ENCODE results near the gene JAZF1.

Gene JAZF1

GRCh38 chr7:28203508-28204240 lies 23.1 kb upstream of the JAZF1 start:
- H3K27ac ChIP-seq, result no peak overlapping the region
- TF ChIP-seq CTCF (IDR thresholded peaks at IDR 0.05) (no peak), ZFX (IDR thresholded peaks at IDR 0.05; ENCODE audit: borderline replicate concordance) (no peak)

- H3K27ac ChIP-seq, result no peak overlapping the region
- TF ChIP-seq CTCF (IDR thresholded peaks at IDR 0.05), result no peak
- no peak for TF ChIP-seq ZFX (IDR thresholded peaks at IDR 0.05; ENCODE audit: borderline replicate concordance)
Observed at GRCh38 chr7:28202222-28202621, 21.6 kb upstream of the JAZF1 start.

GRCh38 chr7:28201131-28201530 lies 20.5 kb upstream of the JAZF1 start:
- H3K27ac ChIP-seq, result no peak overlapping the region
- TF ChIP-seq CTCF (IDR thresholded peaks at IDR 0.05) (no peak), ZFX (IDR thresholded peaks at IDR 0.05; ENCODE audit: borderline replicate concordance) (no peak)

GRCh38 chr7:28200598-28200997 lies 20.0 kb upstream of the JAZF1 start:
- H3K27ac ChIP-seq, result no peak overlapping the region
- TF ChIP-seq ZFX (IDR thresholded peaks at IDR 0.05; ENCODE audit: borderline replicate concordance), result no peak
- no peak for TF ChIP-seq CTCF (IDR thresholded peaks at IDR 0.05)

GRCh38 chr7:28199021-28199510 lies 18.5 kb upstream of the JAZF1 start:
- no peak for TF ChIP-seq ZFX (IDR thresholded peaks at IDR 0.05; ENCODE audit: borderline replicate concordance)
- TF ChIP-seq CTCF (IDR thresholded peaks at IDR 0.05), result no peak
- H3K27ac ChIP-seq, result no peak overlapping the region

- TF ChIP-seq CTCF (IDR thresholded peaks at IDR 0.05) (no peak), ZFX (IDR thresholded peaks at IDR 0.05; ENCODE audit: borderline replicate concordance) (no peak)
- no peak overlapping the region for H3K27ac ChIP-seq
Observed at GRCh38 chr7:28195910-28196620, 15.5 kb upstream of the JAZF1 start.

Measured in 22Rv1 (cell line).